GM21576 (cell line): ENCODE data around the gene ACVR1B.

Experiments
- ATAC-seq: cut with Tn5 transposase; IDR thresholded peaks from one replicate; pipeline ENCODE4 v1.9.1; 2021; ENCODE audit warnings: mild to moderate bottlenecking, moderate library complexity; ENCODE audit not compliant: unreplicated experiment

ACVR1B gene

DNA sequence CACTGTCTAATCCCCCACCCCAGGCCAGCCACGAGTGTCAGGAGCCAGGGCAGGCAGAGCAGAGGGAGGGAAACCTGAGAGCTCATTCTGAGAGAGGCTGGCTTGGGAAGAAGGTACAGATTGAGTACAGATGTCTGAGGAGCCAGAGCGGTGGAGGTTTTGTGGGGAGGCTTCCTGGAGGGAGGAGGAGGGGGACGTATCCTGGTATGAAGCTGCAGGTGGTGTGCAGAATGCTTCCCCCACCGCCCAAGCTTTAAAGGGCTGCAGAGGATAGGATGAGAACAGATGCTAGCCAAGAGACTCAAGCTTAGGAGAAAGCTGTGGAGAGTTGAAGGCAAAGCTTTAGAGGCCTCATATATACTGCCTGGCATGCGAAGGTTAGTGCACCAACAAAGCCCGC lies 52.1 kb downstream of the ACVR1B start:
- no peak for ATAC-seq

DNA sequence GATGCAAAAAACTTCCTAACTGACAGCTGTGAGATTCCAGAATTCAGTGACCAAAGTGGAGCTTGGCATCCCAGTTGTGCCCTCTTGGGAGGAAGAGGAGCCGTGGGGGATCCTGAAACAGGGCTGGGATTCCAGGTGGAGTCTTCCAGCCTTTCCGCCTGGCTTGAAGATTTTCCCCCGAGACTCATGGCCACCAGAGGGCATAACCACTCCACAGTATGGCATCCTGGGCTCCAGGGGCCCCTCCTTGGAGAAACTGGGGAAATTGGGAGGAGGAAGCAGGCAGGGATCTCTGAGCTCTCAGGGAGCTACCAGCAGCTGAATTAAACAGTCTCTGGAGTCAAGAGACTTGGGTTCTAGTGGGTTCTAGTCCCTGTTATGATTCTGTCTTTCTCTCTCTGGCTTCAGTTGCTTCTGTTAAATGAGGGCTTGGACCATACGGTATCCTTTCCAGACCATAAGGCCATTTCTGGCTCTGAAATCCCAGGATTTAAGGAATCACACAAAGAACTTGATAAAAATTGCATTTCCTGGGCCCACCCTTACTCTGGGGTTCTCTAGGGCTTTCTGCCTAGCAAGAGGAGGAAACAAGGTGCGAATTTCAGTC lies 52.6 kb downstream of the ACVR1B start:
- no peak for ATAC-seq

DNA sequence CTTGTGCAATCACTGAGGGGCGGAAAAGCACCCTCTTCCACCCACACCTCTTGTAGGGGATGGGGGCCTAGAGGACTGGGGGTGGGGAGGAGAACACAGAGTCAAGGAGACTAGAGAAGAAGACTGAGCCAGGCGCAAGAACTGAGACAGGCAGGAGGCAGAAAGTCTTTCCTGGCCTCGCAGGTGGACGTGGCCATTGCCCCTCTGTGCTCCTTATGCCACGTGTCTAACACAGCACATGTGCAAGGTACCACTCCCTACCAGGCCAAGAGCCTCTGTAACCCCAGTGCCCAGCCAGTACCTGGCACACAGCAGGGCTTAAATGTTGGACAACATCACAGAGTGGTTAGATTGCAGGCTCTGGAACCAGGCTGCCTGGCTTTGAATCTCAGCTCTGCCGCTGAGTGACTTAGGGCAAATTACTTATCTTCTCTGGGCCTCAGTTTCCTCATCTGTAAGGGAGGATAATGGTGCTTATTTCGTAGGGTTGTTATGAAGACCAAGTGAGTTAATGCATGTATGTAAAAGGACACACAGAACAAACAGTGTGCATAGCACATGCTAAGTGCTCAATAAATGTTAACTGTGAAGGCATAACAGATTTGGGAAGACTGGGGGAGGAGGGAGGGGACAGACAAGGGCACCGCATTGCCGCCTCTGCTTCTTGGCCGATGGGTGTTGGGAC lies 53.9 kb downstream of the ACVR1B start:
- ATAC-seq = no peak

DNA sequence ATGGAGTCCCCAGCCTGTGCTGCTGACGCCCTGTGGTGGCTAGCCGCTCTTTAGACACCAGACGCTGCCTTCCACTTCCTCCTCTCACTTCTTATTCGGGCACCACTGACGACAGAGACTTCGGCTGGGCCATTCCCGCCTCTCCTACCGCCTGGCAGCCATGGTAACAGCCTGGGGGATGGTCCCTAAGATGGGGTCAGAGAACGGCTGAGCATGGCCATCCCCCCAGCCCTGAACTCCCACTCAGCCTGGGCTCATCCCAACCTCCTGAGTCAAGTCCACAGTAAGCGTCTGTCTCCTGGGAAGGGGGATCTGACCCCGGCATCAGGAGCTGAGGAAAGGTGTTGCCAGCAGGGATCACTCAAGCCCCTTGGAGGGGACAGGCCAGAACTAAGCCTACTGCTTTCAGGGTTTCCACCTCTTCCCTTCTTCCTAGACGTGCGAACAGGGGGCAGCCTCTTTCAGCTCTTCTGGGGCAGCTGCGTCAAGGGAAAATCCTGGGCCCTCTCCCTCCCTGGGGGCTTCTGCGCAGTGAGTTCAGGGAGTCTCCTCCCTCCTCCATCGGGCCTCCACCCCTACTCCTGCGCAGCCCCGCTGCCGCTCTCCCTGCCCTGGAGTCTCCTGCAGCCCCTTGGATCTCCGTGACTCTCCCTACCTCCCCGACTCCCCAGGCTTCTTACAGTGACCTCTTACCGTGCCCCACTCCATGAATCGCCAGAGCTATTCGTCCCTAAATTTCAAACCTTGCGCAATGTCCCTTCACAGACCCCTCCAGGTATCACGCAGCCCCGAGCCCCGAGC lies 54.6 kb downstream of the ACVR1B start:
- ATAC-seq = peak; percentile 82

DNA sequence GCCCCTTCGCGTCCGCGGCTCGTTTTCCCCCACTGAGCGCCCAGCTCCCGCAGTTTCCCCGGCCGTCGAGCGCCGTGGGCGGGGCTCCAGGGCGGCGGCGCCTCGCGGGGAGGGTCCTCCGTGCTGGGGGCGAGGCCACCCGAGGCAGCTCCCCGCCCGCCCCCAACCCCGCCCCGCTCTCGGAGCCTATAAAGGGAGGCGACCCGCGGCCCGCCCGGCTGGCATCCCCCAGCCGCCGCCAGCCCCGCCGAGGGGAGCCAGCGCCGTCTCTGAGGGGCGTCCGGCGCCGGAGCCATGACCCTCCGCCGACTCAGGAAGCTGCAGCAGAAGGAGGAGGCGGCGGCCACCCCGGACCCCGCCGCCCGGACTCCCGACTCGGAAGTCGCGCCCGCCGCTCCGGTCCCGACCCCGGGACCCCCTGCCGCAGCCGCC lies 55.2 kb downstream of the ACVR1B start, which contains the start of gene TAMALIN:
Gene TAMALIN, plus strand, starts transcription at position 221 of the 432 bp plus-strand sequence. Its CDS starts 74 bp downstream, at position 295.
- no peak for ATAC-seq

DNA sequence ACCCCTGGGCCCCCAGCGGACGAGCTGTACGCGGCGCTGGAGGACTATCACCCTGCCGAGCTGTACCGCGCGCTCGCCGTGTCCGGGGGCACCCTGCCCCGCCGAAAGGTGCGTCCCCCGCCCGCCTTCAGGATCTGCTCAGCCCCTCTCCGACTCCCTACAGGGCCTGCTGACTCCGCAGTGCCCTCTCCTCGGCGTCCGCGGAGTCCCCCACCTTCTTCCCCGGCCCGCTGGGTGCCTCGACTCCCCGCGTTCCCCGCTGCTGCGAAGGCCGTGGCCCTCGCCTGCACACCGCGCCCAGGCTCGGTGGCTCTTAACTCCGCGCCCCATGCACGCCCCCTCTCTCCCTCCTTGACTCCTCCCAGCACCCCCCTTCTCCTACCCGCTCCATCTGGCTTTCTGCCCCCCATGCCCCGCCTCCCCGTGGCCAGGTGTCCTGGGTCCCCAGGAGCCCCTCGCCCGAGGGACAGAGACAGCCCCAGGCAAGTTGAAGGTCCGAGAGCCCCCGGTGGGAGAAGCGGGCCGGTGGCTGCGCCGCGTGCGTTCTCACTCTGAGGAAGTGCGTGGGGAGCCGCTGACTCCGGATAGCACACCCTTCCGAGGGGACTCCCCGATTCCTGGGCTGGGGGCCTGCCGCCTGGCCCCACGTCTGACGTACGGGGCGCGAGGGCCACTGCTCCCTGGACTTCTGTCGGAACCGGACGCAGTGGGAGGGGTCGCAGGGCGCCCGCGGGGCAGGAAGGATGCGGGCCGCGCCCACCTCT lies 55.8 kb downstream of the ACVR1B start:
- no peak for ATAC-seq

DNA sequence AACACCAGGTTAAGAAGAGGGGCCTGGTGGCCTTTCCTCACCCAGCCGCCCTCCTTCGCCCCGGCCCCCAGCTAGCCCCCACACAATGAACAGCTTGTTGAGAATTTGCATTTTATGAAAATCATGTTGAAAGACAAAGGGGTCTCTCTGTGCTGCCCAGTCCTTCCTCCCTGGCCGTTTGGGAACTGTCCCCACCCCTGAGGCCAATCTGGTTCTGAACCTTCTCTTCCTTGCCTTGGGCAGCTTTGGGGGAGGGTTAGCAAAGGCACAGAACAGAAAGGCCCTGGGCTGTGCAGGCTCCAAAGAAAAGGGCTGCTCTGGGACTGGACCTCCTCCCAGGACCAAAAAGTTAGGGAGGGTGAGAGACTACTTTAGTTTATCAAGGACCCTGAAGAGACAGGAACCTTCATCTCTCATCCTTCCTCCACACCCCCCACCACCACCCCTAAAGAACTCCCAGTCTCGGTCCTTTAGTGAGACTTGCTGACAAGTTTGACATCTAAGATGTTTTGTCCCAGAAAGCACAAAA lies 56.5 kb downstream of the ACVR1B start:
- ATAC-seq = no peak

DNA sequence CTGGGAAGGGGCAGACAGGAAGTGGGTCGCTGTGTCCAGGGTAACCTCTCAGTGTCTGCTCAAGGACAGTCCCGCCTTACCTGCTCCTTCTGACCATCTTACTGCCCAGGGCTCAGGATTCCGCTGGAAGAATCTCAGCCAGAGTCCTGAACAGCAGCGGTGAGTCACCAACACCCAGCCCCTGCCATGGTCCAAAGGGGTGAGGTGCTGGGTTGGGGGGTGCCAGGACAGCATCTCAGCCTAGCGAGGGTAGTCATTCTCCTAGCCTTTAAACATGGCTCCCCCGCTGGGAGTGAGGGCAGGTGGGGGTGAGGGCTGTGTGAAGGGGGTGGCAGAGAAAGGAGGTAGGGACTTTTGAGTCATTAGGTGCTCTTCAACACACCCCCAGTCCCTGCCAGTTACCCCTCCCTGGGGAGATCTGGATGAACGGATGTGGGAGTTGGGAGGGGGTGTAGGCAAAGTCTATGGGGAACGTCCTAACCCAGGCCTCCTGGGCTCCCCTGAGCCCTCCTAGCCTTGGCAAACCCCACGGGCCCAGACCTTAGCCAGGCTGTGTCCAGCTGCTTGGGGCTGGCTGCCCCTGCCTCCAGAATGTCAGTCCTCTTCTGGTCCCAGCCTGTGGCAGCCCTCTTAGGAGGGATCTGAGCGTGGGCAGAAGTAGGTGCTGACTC lies 57.7 kb downstream of the ACVR1B start:
- no peak for ATAC-seq

DNA sequence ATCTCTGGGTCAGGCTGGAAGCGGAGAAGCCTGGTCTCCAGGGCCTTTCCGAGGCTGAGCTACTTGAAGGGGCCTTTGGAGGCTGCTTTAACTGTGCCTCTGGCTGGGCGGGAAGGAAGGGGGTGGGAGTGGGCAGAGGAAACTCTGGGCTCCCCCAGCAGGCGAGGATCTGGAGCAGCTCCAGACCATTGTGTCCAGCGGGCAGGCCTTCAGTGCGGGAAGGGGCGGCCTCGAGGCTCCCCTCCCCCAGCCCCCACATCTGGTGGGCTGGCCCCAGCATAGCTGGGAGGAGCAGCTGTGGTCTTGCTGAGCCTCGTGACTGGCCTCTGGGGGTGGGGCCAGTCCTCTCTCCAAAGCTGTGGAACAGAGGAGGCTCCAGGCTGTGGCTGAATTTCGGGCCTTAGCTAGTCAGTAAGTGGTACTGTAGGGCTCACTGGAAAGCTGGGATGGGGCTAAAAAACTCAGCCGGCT lies 58.7 kb downstream of the ACVR1B start:
- no peak for ATAC-seq

DNA sequence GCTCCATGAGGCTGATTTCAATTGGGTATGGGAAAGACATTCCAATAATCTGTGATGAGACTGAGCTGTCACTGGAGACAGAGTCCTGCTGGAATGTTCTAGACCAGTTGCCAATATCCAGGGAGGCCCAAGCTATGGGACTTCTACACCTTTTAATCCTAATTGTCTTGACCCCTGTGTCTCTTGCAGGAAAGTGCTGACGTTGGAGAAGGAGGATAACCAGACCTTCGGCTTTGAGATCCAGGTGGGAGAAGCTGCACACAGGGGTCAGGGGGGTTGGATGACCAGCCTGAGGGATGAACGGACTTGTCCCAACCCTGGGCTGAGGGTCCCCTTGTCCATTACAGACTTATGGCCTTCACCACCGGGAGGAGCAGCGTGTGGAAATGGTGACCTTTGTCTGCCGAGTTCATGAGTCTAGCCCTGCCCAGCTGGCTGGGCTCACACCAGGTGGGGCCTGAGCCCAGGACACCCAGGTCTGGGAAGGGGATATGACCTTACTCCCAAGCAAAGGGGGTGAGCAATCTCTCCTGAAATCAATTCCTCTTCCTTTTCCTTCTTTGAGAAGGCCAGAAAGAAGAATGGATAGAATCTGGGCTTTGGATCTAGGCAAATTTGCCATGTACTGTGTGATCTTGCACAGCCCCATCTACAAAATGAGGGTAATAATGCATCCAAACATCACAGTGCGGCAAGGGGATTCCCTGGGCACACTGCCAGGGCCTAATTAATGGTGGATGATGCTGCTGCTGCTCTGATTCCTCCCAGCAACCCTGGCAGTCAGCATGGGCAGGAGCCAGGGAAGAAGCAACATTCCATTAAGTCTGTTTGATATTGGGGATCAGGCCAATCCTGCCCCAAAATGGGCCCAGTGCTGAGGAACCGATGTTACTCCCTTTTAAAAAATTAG lies 59.4 kb downstream of the ACVR1B start:
- ATAC-seq = no peak

DNA sequence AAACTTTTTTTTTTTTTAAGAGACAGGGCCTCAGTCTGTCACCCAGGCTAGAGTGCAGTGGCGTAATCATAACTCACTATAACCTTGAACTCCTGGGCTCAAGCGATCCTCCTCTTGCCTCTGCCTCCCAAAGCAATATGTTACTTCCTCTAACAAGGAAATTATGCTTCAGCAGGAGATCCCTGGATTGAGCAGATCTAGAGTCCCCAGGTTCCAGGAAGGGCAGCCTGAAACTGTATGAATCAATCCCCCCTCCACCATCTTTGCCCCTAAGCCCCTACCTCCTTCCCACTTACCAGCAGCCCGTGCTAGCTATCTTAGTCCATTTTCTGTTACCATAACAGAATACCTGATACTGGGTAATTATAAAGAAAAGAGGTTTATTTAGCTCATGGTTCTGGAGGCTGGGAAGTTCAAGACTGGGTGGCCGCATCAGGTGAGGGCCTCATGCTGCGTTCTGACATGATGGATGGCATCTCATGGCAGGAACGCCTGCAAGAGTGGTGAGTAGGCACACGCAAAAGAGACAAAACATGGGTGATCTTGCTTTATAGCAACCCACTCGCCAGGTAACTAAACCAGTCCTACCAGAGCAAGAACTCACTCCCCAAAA lies 60.2 kb downstream of the ACVR1B start:
- ATAC-seq = no peak

DNA sequence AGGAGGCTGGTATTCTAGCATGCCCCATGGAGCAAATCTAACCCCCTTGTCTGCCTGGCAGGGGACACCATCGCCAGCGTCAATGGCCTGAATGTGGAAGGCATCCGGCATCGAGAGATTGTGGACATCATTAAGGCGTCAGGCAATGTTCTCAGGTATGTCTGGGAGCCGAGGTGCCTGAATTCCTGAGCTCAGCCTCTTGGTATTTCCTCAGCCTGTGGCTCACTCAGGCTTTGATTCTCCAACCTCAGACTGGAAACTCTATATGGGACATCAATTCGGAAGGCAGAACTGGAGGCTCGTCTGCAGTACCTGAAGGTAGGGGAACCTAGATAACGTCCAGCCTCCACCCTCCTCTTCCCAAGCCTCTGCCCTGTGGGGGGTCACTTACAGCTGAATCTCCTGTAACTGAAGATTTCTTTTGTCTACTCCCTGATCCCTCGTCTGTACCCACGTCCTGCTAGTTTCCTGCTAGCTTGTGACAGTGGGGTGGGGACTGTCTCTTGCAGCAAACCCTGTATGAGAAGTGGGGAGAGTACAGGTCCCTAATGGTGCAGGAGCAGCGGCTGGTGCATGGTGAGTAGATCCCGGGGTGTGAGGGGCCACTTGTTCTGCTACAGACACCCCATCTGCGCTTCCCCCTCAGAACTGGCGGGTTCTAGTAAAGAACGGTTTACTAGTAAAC lies 62.3 kb downstream of the ACVR1B start:
- no peak for ATAC-seq

DNA sequence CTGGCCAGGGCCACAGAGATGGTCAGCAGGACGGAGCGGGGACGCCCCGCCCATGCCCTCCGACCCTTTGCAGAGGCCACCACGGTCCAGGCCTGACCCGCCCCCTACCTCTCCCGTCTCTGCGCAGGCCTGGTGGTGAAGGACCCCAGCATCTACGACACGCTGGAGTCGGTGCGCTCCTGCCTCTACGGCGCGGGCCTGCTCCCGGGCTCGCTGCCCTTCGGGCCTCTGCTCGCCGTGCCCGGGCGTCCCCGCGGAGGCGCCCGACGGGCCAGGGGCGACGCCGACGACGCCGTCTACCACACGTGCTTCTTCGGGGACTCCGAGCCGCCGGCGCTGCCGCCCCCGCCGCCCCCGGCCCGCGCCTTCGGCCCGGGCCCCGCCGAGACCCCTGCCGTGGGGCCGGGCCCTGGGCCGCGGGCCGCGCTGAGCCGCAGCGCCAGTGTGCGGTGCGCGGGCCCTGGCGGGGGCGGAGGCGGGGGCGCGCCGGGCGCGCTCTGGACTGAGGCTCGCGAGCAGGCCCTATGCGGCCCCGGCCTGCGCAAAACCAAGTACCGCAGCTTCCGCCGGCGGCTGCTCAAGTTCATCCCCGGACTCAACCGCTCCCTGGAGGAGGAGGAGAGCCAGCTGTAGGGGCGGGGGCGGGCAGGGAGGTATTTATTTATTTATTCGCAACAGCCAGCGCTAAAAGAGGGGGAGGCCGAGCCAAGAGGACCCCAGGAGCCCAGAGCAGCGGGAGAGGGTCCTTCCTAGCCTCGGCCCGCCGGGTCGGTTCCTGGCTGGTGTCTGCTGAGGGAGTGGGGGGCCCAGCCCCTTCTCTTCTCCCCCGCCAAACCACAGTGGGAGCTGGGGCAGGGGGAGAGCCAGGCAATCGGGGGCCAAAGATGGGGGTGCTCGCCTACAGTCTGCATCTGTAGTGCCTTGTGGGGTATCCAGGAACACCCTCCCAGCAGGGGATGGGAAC lies 63.4 kb downstream of the ACVR1B start:
- no peak for ATAC-seq

DNA sequence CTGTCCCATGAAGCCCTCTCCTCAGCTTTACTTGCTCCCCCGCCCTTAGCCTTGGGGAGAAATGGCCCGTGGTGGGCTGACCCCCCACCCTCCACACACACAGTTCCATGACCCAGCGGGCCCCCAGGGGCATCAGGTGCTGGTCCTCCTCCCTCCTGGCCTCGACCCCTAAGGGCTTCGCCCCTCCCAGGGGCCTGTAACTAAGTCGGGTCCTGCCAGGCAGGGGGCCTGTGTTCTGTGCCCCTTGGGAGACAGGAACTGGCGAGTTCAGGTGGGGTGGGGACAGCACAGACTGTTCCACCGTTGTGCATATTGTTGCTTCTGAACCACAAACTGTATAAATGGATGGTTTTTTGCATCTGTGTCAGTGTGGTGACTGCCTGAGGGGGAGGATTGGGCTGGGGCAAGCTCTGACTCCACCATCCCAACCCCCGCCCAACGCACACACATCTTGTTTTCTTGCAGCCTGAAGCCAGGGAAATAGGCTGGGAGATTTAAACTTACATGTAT lies 64.1 kb downstream of the ACVR1B start:
- no peak for ATAC-seq

DNA sequence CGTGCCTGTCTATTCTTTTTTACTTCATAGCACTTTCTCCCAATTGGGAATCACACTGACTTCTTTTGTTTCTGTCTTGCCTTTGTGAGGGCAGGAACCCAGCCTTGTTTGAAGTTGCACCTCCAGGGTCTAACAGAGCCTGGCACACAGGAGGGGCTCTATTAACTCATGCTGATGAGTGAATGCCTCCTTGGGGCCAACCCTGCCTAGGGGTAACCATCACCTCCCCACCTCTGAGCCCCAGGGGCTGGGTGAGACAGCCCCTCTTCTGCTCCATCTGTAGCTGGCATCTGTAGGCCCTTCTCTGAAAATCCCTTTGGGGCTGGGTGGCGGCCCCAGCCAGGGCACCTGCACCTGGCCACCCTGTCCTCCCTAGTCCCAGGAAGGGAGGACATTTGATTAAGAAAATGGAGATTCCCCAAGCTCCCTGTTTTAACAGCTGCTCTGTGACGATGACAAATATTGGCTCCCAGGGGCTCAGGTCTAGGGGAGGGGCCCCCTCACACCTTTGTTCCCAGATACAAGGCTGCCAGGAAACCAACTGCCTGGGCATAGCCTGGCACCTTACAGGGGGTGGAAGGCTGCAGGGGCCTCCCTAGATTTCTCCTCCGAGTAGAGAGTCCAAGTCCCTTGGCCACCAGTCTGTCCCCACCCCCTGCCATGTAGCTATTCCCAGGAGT lies 67.1 kb downstream of the ACVR1B start:
- ATAC-seq = no peak

DNA sequence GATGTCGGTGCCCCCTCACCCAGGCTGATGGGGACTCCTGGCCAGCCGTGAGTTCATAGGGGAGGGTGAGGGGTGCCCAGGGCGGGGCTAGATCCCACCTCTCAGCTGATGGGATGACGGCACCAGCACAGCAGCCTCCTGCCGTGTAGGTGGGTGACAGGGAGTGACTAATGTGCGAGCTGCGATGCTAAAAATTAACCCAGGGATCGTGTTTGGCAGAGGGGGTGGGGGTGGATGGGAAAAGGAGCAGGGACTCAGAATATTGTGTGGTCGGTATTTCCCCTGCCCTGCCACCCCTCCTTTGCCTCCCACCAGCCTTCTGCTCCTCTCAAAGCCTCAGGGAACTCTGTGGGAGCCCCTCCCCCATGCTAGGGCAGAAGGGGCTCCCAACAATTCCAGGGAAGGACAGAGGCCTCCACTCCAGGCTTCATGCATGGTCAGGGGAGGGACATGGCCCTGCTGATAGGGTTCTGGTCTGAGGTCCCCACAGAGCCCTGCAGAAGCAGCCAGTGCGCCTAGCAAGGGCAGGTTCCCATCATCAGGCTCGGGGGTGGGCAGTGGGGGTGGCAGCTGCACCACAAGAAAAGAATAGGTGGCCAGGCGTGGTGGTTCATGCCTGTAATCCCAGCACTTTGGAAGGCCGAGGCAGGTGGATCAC lies 67.7 kb downstream of the ACVR1B start:
- ATAC-seq = no peak
